Fibroblast of villous mesenchyme (primary cell): ENCODE data around the gene ACVR2A. TPM values are rescaled to one million over a fixed set of nuclear protein-coding genes. Genes with fewer than 3 reads are reported as not detected.

Experiments used
- DNase-seq: peaks from one replicate; pipeline ENCODE4 v3.0.0-alpha.2; 2010; ENCODE audit warnings: low read depth
- H3K4me3 ChIP-seq: 2 replicates; pipeline ENCODE4 v1.5.1; 2011; ENCODE audit warnings: low read depth, mild to moderate bottlenecking, low read length
- total RNA-seq: library from RNA; depleted of rRNA; stranded (reverse); fragments of >200 nt; gene quantifications from 2 replicates; pipeline ENCODE4 v1.2.3, GENCODE V29; 2012
- TF ChIP-seq, protein P1 (sequence below): IDR thresholded peaks from 2 replicates; pipeline ENCODE4 v1.5.1; 2012; ENCODE audit warnings: low read depth, mild to moderate bottlenecking, low read length; ENCODE audit not compliant: insufficient read depth

Gene ACVR2A
- total RNA-seq, 1 donor, result 25.9 TPM

DNA sequence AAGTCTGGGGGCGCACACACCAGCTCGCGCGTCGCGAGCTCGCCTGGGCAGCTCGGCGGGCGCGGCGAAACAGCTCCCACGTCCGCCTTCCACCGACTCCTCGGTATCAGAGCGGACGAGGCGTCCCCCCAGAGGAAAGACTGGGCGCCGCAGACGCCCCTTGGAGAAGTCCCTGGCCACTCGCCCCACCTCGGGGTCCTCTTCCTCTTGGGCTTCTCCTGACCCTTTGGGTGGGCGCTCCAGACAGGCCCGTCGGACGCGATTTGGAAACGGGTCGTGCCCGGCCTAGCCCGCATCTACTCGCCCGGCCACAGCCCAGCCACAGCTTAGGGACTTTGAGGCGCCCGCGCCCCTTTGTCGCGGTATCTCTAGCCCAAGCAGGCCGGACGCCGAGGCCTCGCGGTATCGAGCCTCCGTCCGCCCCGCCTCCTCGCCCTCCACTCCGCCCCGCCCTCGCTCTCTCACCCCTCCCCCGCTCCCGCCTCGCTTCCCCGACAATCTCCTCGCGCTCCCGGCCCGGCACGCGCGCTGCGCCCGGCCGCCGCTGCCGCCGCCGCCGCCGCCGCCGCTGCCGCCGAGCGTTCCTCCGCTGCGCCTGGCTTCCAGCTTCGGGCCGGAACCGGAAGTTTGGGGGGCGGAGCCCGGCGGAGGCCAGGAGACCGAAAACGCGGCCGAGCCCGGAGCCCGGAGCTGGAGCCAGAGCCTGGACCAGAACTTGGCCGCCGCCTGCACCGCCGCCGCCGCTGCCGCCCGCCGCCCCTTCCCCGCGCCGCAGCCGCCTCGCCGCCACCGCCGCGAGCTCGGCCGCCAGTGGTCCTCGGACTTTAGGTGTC lies 749 bp upstream of the ACVR2A start:
- peak; percentile 88 for DNase-seq
- TF ChIP-seq, protein P1, sequence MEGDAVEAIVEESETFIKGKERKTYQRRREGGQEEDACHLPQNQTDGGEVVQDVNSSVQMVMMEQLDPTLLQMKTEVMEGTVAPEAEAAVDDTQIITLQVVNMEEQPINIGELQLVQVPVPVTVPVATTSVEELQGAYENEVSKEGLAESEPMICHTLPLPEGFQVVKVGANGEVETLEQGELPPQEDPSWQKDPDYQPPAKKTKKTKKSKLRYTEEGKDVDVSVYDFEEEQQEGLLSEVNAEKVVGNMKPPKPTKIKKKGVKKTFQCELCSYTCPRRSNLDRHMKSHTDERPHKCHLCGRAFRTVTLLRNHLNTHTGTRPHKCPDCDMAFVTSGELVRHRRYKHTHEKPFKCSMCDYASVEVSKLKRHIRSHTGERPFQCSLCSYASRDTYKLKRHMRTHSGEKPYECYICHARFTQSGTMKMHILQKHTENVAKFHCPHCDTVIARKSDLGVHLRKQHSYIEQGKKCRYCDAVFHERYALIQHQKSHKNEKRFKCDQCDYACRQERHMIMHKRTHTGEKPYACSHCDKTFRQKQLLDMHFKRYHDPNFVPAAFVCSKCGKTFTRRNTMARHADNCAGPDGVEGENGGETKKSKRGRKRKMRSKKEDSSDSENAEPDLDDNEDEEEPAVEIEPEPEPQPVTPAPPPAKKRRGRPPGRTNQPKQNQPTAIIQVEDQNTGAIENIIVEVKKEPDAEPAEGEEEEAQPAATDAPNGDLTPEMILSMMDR, result peak; percentile 33

DNA sequence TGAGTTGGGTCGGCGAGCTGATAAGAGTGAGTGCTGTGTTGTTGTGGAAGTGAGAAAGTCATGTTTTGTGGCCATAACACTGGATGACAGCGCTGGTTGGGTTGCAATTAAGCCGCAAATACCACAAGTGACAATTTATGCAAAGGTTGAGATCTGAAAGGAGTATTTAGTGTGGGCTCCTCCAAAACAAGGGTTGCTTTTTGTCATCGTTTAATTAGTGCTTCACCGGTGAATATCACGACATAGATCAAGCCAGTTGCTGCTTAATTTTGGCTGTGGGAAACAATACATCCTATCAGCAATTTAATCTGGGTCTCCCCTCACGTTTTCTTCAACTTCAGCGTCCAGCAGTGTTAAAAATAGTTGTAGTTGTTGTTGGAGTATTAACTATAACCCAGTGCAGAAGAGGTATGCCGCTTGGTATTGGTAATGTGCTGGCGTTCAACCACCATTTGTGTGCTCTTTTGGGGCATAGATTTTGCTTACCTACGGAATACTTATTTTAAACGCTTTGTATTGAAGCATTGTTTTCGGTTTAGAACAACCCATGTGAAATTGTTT lies 662 bp downstream of the ACVR2A start:
- peak overlapping the region; percentile 82 for H3K4me3 ChIP-seq
- TF ChIP-seq, protein P1, result no peak
- DNase-seq, result peak; percentile 14

More for the DNA sequence above, 749 bp upstream of the ACVR2A start:
- H3K4me3 ChIP-seq, result peak overlapping the region; percentile 82

DNA sequence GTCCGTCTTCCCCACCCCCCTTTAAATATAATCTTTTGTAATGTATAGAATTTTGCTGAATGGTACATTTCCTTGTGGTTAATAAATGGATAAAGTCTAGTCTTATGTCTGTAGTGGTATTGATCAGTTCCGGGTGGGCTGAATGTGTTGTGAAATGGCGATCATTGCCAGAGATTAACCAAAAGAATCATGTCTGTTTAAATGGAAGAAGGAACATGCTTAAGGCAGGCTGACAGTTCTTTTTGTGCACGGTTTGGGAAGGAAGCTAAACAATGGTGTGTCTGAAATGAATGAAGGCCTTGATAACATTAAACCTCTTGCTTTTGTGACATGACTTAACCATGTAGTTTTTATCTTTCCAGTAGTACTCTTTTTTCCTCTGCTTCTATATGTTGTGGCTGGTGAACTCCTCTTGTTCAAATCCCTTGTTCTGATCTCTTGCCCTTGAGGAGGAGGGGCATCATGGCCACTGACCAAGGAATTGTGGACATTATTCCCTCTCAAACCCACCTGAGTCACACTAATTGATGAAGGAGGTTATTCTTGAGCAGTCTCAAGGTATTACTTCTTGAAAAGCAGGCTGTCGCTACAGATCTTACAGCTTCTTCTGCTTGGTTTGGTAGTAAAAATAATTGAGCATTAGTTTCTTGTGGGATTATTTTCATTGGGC lies 1.7 kb downstream of the ACVR2A start:
- peak; percentile 10 for DNase-seq
- peak overlapping the region; percentile 82 for H3K4me3 ChIP-seq
- TF ChIP-seq, protein P1, result no peak

DNA sequence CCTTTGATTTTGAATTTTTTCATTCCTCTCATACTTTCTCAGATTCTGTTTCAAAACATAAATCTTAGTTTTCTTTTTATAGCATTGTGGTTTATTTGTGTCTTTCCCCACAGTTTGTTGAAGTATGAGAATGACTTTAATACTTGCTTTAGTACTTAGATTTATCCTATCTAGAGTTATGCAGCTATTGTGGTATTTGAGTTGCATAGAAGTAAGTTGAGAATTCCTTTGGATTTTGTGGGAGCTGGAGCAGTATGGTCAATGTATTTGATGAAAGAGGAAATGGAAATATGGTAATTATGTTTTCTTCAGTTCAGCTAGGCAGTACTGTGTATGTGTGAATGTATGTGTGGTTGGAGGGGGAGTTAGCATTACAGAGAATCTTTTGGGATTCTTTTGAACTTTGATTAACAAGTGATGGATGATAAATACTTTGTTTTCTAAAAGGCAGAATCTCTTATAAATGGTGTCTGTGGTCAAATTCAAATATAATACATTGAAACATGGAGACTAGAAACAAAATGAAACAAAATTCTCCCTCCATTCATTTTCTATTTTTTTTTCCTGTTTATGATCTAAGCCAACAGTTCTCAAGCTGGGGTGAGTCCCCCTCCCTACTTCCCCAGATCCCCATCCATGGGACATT lies 3.0 kb downstream of the ACVR2A start:
- TF ChIP-seq, protein P1, result no peak
- peak overlapping the region; percentile 82 for H3K4me3 ChIP-seq
- peak; percentile 19 for DNase-seq

DNA sequence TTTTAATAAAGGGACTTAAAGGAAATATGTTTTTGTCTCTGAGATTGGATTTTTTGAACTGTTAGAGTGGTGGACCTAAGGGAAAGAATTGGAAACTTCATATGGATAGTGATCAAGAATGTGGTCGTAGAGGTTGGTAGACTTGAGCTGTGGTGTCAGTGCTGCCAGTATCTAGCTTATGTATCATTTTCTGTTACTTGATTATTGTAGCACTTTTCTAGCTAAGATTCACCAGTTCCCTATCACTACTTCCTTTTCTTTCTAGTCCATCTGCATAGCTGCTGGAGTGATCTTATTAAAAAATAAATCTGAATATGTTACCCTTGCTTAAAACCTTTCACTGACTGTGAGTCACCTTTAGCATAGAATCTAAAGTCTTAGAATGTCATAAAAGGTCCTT lies 6.0 kb downstream of the ACVR2A start:
- H3K4me3 ChIP-seq, result no peak overlapping the region
- TF ChIP-seq, protein P1, result no peak
- no peak for DNase-seq

DNA sequence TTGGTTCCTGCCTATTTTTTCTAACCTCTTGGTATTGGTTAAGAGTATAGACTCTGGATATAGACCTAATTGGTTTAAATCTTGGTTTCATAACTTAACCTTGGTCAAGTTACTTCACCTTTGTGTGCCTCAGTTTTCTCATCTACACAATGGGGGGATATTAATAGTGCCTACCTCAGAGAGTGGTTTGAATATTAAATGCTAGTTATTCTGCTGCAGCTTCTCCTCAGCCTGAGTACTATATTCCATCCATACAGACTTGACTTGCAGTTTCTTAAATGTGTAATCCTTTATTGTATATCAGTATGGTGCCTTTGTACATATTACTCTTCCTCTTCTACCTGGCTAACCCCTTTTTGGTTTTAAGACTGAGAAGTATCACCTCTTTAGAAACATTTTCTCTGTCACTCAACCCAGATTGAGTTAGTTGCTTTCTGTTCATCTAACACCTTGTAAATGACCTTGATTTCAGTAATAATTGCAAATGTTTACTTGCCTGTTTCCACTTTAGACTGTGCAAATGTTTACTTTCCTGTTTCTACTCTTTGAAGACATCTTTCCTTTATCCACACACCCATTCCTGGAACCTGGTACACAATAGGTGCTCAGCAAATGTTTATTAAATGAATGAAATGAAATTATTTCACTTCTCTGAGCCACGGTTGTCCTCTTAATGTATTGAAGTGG lies 6.6 kb downstream of the ACVR2A start:
- no peak overlapping the region for H3K4me3 ChIP-seq
- DNase-seq, result no peak
- TF ChIP-seq, protein P1, result no peak
